HepG2 (cell line): ENCODE data around the gene HIVEP2. TPM values are rescaled to one million over a fixed set of nuclear protein-coding genes. Genes with fewer than 3 reads are reported as not detected.
A peak's percentile ranks its signal among the peaks of the same experiment; 100 is the strongest.

Experiments used
- ATAC-seq: fragments of 200-7000 bp; cut with Tn5 transposase; 3 replicates; pipeline ENCODE4 v1.9.1; 2020; ENCODE audit warnings: mild to moderate bottlenecking, moderate library complexity
- BruUV-seq: library from RNA; stranded (reverse); fragments of 400-500 nt; replicated peaks from 2 replicates; lab custom pipeline; 2021; lab: Mats Ljungman, UMichigan
- CTCF ChIA-PET: fragments of 300-600 bp; formaldehyde crosslinking; extraction: SDS; loops from one replicate; lab custom pipeline; 2021; ENCODE audit warnings: low total read pairs, inconsistent platforms, low intra/inter-chr PET ratio; lab: Yijun Ruan, JAX
- POLR2A ChIA-PET: fragments of 350-600 bp; sonication (Branson Sonifier 250); formaldehyde crosslinking; loops from one replicate; lab custom pipeline; 2020; ENCODE audit warnings: antibody characterized with exemption, inconsistent platforms; lab: Yijun Ruan, JAX
- DNase-seq: peaks from one replicate; pipeline ENCODE4 v3.0.0-alpha.2; 2015; ENCODE audit warnings: low spot score
- FAIRE-seq: peaks from 3 replicates; lab custom pipeline; 2011; peaks lifted over from hg19 to GRCh38; lab: Jason Lieb, UNC
- H2AFZ ChIP-seq: one replicate; pipeline ENCODE4 v1.6.1; 2011; ENCODE audit warnings: low read length, inconsistent platforms
- H3K27ac ChIP-seq: fragments of 300-600 bp; 3 replicates; pipeline ENCODE4 v1.8.0; 2011; ENCODE audit warnings: mixed run types, mild to moderate bottlenecking, mixed read lengths, low read length, inconsistent platforms; ENCODE audit not compliant: insufficient read depth; ENCODE audit errors: extremely low read length
- H3K27me3 ChIP-seq, 2 experiments: fragments of 200-600 bp in 1 of 2; 2 replicates in 1 of 2; 3 replicates in 1 of 2; pipeline versions ENCODE4 v1.6.0 to v1.8.0; 2011; ENCODE audit warnings: low read length in 2 of 2, mild to moderate bottlenecking in 2 of 2, moderate library complexity in 2 of 2, inconsistent platforms in 1 of 2; ENCODE audit not compliant: insufficient read depth in 2 of 2, control insufficient read depth in 1 of 2
- H3K36me3 ChIP-seq, 2 experiments: fragments of 200-600 bp in 1 of 2; replicated peaks in 1 of 2; 2 replicates in 1 of 2; 3 replicates in 1 of 2; pipeline versions ENCODE4 v1.5.1 to v1.8.0; 2011; ENCODE audit warnings: low read length in 2 of 2, inconsistent platforms in 1 of 2; ENCODE audit not compliant: insufficient read depth in 2 of 2, control insufficient read depth in 1 of 2
- H3K4me1 ChIP-seq: 2 replicates; pipeline ENCODE4 v1.5.1; 2012; ENCODE audit warnings: low read length, inconsistent platforms; ENCODE audit not compliant: insufficient read depth
- H3K4me2 ChIP-seq: 2 replicates; pipeline ENCODE4 v1.6.0; 2011; ENCODE audit warnings: low read depth, low read length, inconsistent platforms
- H3K4me3 ChIP-seq, 3 experiments: fragments of 200-600 bp in 1 of 3; sonication (generic), shearing (Covaris generic) in 1 of 3; replicated peaks in 1 of 3; 2 replicates each; pipeline ENCODE4 v1.5.1; 2011 to 2016; ENCODE audit warnings: low read length in 3 of 3, inconsistent platforms in 2 of 3, low read depth in 2 of 3, mild to moderate bottlenecking in 2 of 3, control low read depth in 1 of 3, mixed read lengths in 1 of 3; ENCODE audit not compliant: insufficient read depth in 1 of 3
- H3K79me2 ChIP-seq: one replicate; pipeline ENCODE4 v1.6.1; 2011; ENCODE audit warnings: low read length, inconsistent platforms; ENCODE audit not compliant: insufficient read depth
- H3K9ac ChIP-seq: 2 replicates; pipeline ENCODE4 v1.6.0; 2011; ENCODE audit warnings: mild to moderate bottlenecking, low read depth, low read length, inconsistent platforms; ENCODE audit not compliant: insufficient read depth
- H3K9me3 ChIP-seq: 2 replicates; pipeline ENCODE4 v1.5.1; 2012; ENCODE audit warnings: mild to moderate bottlenecking, low read length
- H4K20me1 ChIP-seq: 2 replicates; pipeline ENCODE4 v1.6.0; 2011; ENCODE audit warnings: inconsistent platforms, mild to moderate bottlenecking, low read length, moderate library complexity; ENCODE audit not compliant: insufficient read depth
- DZIP1 ChIP-seq: sonication (generic); formaldehyde crosslinking; IDR thresholded peaks from 2 replicates; pipeline ENCODE4 v1.5.0; 2020; ENCODE audit warnings: mild to moderate bottlenecking, missing genetic modification reagents
- ELF3 ChIP-seq: IDR thresholded peaks from 2 replicates; pipeline ENCODE4 v1.6.1; 2016; ENCODE audit warnings: missing genetic modification reagents, missing compliant biosample characterization
- ESRRA ChIP-seq: sonication (generic); formaldehyde crosslinking; IDR thresholded peaks from 2 replicates; pipeline ENCODE4 v1.5.1; 2020; ENCODE audit warnings: mild to moderate bottlenecking, low read depth, missing genetic modification reagents
- FOXA1 ChIP-seq, 2 experiments: fragments of 450-650 bp in 1 of 2; sonication (generic) in 1 of 2; formaldehyde crosslinking in 1 of 2; IDR thresholded peaks; 2 replicates each; pipeline versions ENCODE4 v1.4.0 to v1.6.1; 2016 to 2020; ENCODE audit warnings: missing genetic modification reagents in 1 of 2
- FOXM1 ChIP-seq: sonication (generic); formaldehyde crosslinking; IDR thresholded peaks from 2 replicates; pipeline ENCODE4 v1.5.0; 2020; ENCODE audit warnings: missing genetic modification reagents
- FOXP1 ChIP-seq, 2 experiments: fragments of 450-650 bp in 1 of 2; IDR thresholded peaks; 2 replicates each; pipeline ENCODE4 v1.6.1; 2017 to 2018; ENCODE audit warnings: antibody characterized with exemption in 1 of 2
- KAT8 ChIP-seq: IDR thresholded peaks from 2 replicates; pipeline ENCODE4 v1.6.1; 2016; ENCODE audit warnings: missing genetic modification reagents, missing compliant biosample characterization
- KLF6 ChIP-seq: IDR thresholded peaks from 2 replicates; pipeline ENCODE4 v1.8.0; 2016; ENCODE audit warnings: missing biosample characterization, missing genetic modification reagents
- PPARG ChIP-seq: conservative IDR thresholded peaks from 2 replicates; pipeline ENCODE4 v1.6.1; 2016; ENCODE audit warnings: missing biosample characterization, missing genetic modification reagents
- PRDM4 ChIP-seq: sonication (generic); formaldehyde crosslinking; IDR thresholded peaks from 2 replicates; pipeline ENCODE4 v1.9.0; 2021; ENCODE audit warnings: missing genetic modification reagents, borderline replicate concordance
- SNRNP70 ChIP-seq: fragments of 200-400 bp; formaldehyde crosslinking; IDR thresholded peaks from 2 replicates; pipeline ENCODE4 v1.6.1; 2017; ENCODE audit warnings: mild to moderate bottlenecking, low read depth, low read length, moderate library complexity
- SP140L ChIP-seq: sonication (generic); formaldehyde crosslinking; IDR thresholded peaks from 2 replicates; pipeline ENCODE4 v1.4.0; 2020; ENCODE audit warnings: missing genetic modification reagents, borderline replicate concordance
- TBL1XR1 ChIP-seq: fragments of 150-350 bp; IDR thresholded peaks from 2 replicates; pipeline ENCODE4 v1.6.1; 2014; ENCODE audit warnings: borderline replicate concordance, low read length; ENCODE audit not compliant: partially characterized antibody
- TEAD3 ChIP-seq: optimal IDR thresholded peaks from 2 replicates; pipeline ENCODE3; 2016; ENCODE audit warnings: borderline replicate concordance
- TMF1 ChIP-seq: sonication (generic); formaldehyde crosslinking; IDR thresholded peaks from 2 replicates; pipeline ENCODE4 v1.8.1; 2022; ENCODE audit warnings: low read depth, missing genetic modification reagents
- ZNF225 ChIP-seq: sonication (generic); formaldehyde crosslinking; IDR thresholded peaks from 2 replicates; pipeline ENCODE4 v1.4.0; 2020; ENCODE audit warnings: mild to moderate bottlenecking, missing genetic modification reagents
- ZNF780A ChIP-seq: sonication (generic); formaldehyde crosslinking; IDR thresholded peaks from 2 replicates; pipeline ENCODE4 v1.8.0; 2022; ENCODE audit warnings: mild to moderate bottlenecking, missing genetic modification reagents, moderate library complexity
- WGBS: methylation state at CpG from one replicate; pipeline ENCODE4 v1.1.6; 2017; ENCODE audit warnings: low lambda C conversion rate; 5-methylcytosine and 5-hydroxymethylcytosine counted together
- in situ Hi-C: cut with HindIII; loops from 2 replicates; pipeline ENCODE4 v1.10.0; 2017; ENCODE audit warnings: low pct_unique_long_range_greater_than_20kb; ENCODE audit not compliant: extremely low pct_ligation_motif_present
- intact Hi-C: fragments of 100-400 bp; cut with micrococcal nuclease; formaldehyde crosslinking; loops from one replicate; pipeline ENCODE4 v1.10.0; 2022; ENCODE audit not compliant: unreplicated experiment
- polyA plus RNA-seq, 8 experiments: library from polyadenylated mRNA; depleted of rRNA in 3 of 8; stranded (reverse) in 7 of 8; unstranded in 1 of 8; fragments of >200 nt; fragmentation: Illumina TruSeq in 4 of 8; extraction: Trizol in 4 of 8; gene quantifications; 2 replicates each; pipeline versions ENCODE4 v1.2.1 to v1.2.3, GENCODE V29; 2011 to 2016; ENCODE audit warnings: low read depth in 4 of 8, missing spikeins in 1 of 8, mixed read lengths in 1 of 8; ENCODE audit not compliant: insufficient read depth in 1 of 8
- total RNA-seq, 5 experiments: library from RNA; depleted of rRNA; stranded (reverse); fragments of >200 nt; fragmentation: Illumina TruSeq; extraction: Trizol; gene quantifications; 2 replicates each; pipeline ENCODE4 v1.2.3, GENCODE V29; 2016; ENCODE audit warnings: low read depth in 1 of 5

Gene HIVEP2
- total and polyA plus RNA-seq, 2 of the 13 experiments (the other 11 are each of a cell fraction or from before 2014, with no cell fraction given), result 3.4 to 12.9 TPM

GRCh38 chr6:142702501-142703460, 242.2 kb downstream of the HIVEP2 start:
- WGBS, result 19% methylated on average over 12 of the region's 12 CpGs
- CTCF ChIA-PET, result no interaction called here
- intact Hi-C loops, result no loop called here
- no peaks in the 10 kb centered on the region for H4K20me1 ChIP-seq
- no peak for DNase-seq
- TF ChIP-seq ZNF225 (CRISPR knock-in tag) (no peak), TEAD3 (CRISPR knock-in tag) (no peak), ZNF780A (CRISPR knock-in tag) (no peak), TBL1XR1 (no peak), KLF6 (CRISPR knock-in tag) (no peak), SP140L (CRISPR knock-in tag) (no peak), PRDM4 (CRISPR knock-in tag) (no peak), ESRRA (no peak), FOXM1 (CRISPR knock-in tag) (no peak), PPARG (no peak), FOXA1 (IDR thresholded peaks at IDR 0.05) (no peak), FOXA1 (CRISPR knock-in tag; IDR thresholded peaks at IDR 0.05) (no peak), TMF1 (no peak), DZIP1 (CRISPR knock-in tag) (no peak), FOXP1 (IDR thresholded peaks at IDR 0.05) (no peak), FOXP1 (CRISPR knock-in tag; IDR thresholded peaks at IDR 0.05) (no peak), KAT8 (CRISPR knock-in tag) (no peak), ELF3 (CRISPR knock-in tag) (no peak), SNRNP70 (no peak)
- peak overlapping the region; percentile 1; the same call in 1 of the 2 replicates for H3K4me2 ChIP-seq
- H3K27ac ChIP-seq, result no peak overlapping the region
- H3K36me3 ChIP-seq, result no peaks in the 10 kb centered on the region
- FAIRE-seq, result no peak
- no peaks in the 10 kb centered on the region for H3K9me3 ChIP-seq
- H3K9ac ChIP-seq, result no peak overlapping the region
- in situ Hi-C loops, result no loop called here
- H3K27me3 ChIP-seq, result peaks cover 2 to 3% of the 10 kb centered on the region in 2 experiments; a peak in 3 of 5 replicates
- ATAC-seq, result peak; percentile 68
- H3K79me2 ChIP-seq, result no peaks in the 10 kb centered on the region
- H3K4me3 ChIP-seq, result peak overlapping the region in 1 of 3 experiments; percentile 15; a peak in 1 of 6 replicates
- POLR2A ChIA-PET, result no interaction called here
- BruUV-seq, result no TSS peak
- H2AFZ ChIP-seq, result no peak overlapping the region
- H3K4me1 ChIP-seq, result no peaks in the 10 kb centered on the region
